WTC11 (cell line): ENCODE data around the gene PCIF1. TPM values are rescaled to one million over a fixed set of nuclear protein-coding genes. Genes with fewer than 3 reads are reported as not detected.

Experiments
- ATAC-seq: fragments of 200-7000 bp; cut with Tn5 transposase; 2 replicates; pipeline ENCODE4 v1.10.0; 2021; ENCODE audit warnings: mild to moderate bottlenecking, moderate library complexity
- CTCF ChIA-PET: fragments of 300-600 bp; sonication (Branson Sonifier 250); formaldehyde crosslinking; loops from one replicate; lab custom pipeline; 2021; ENCODE audit warnings: antibody characterized with exemption; lab: Charles Lee
- POLR2A ChIA-PET: fragments of 350-600 bp; sonication (Branson Sonifier 250); formaldehyde crosslinking; loops from one replicate; lab custom pipeline; 2021; ENCODE audit warnings: antibody characterized with exemption; lab: Charles Lee
- DNase-seq: peaks from one replicate; pipeline ENCODE4 v3.0.0; 2021; ENCODE audit warnings: low spot score
- H3K27ac Mint-ChIP-seq: 2 replicates; pipeline ENCODE4 v1.8.0; 2021; ENCODE audit warnings: mixed read lengths
- H3K27me3 Mint-ChIP-seq: 2 replicates; pipeline ENCODE4 v1.8.0; 2021; ENCODE audit warnings: low read depth, mild to moderate bottlenecking, moderate library complexity, mixed read lengths
- H3K36me3 Mint-ChIP-seq: 2 replicates; pipeline ENCODE4 v1.8.0; 2021; ENCODE audit warnings: mixed read lengths
- H3K4me1 Mint-ChIP-seq: 2 replicates; pipeline ENCODE4 v1.8.0; 2022; ENCODE audit warnings: mixed read lengths
- H3K4me3 Mint-ChIP-seq: 2 replicates; pipeline ENCODE4 v1.8.0; 2021; ENCODE audit warnings: mild to moderate bottlenecking, moderate library complexity, mixed read lengths
- H3K9me3 Mint-ChIP-seq: 2 replicates; pipeline ENCODE4 v1.8.0; 2021; ENCODE audit warnings: mixed read lengths
- ATF1 ChIP-seq: sonication (generic); formaldehyde crosslinking; IDR thresholded peaks from 2 replicates; pipeline ENCODE4 v1.8.1; 2023; ENCODE audit warnings: mild to moderate bottlenecking, moderate library complexity, missing genetic modification reagents
- CREB1 ChIP-seq: sonication (generic); formaldehyde crosslinking; IDR thresholded peaks from 2 replicates; pipeline ENCODE4 v1.8.0; 2023; ENCODE audit warnings: mild to moderate bottlenecking, missing genetic modification reagents
- CREM ChIP-seq: sonication (generic); formaldehyde crosslinking; IDR thresholded peaks from 2 replicates; pipeline ENCODE4 v1.8.1; 2022; ENCODE audit warnings: mild to moderate bottlenecking, missing genetic modification reagents, moderate library complexity
- ELF4 ChIP-seq: sonication (generic); formaldehyde crosslinking; IDR thresholded peaks from 2 replicates; pipeline ENCODE4 v1.8.1; 2022; ENCODE audit warnings: low read depth, mild to moderate bottlenecking, moderate library complexity, missing genetic modification reagents
- ESRRA ChIP-seq: sonication (generic); formaldehyde crosslinking; IDR thresholded peaks from 2 replicates; pipeline ENCODE4 v1.8.1; 2022; ENCODE audit warnings: mild to moderate bottlenecking, missing genetic modification reagents, borderline replicate concordance
- FOXJ3 ChIP-seq: sonication (generic); formaldehyde crosslinking; IDR thresholded peaks from 2 replicates; pipeline ENCODE4 v1.9.0; 2021; ENCODE audit warnings: missing genetic modification reagents, mild to moderate bottlenecking, borderline replicate concordance
- GRHL2 ChIP-seq: fragments of 250-450 bp; sonication (Bioruptor Pico); IDR thresholded peaks from 2 replicates; pipeline ENCODE4 v1.8.0; 2022; ENCODE audit warnings: mild to moderate bottlenecking, moderate library complexity; ENCODE audit not compliant: insufficient replicate concordance, severe bottlenecking
- IRF1 ChIP-seq: sonication (generic); formaldehyde crosslinking; IDR thresholded peaks from 2 replicates; pipeline ENCODE4 v1.8.0; 2023; ENCODE audit warnings: missing genetic modification reagents
- MLX ChIP-seq: sonication (generic); formaldehyde crosslinking; IDR thresholded peaks from 2 replicates; pipeline ENCODE4 v1.8.1; 2023; ENCODE audit warnings: mild to moderate bottlenecking, missing genetic modification reagents, moderate library complexity
- MXD4 ChIP-seq: fragments of 250-450 bp; sonication (Bioruptor Pico); IDR thresholded peaks from 2 replicates; pipeline ENCODE4 v1.8.0; 2021; ENCODE audit warnings: mild to moderate bottlenecking, moderate library complexity, borderline replicate concordance
- NFE2L1 ChIP-seq: sonication (generic); formaldehyde crosslinking; IDR thresholded peaks from 2 replicates; pipeline ENCODE4 v1.8.1; 2023; ENCODE audit warnings: missing genetic modification reagents
- NR1H2 ChIP-seq: sonication (generic); formaldehyde crosslinking; IDR thresholded peaks from 2 replicates; pipeline ENCODE4 v1.9.0; 2021; ENCODE audit warnings: mild to moderate bottlenecking, moderate library complexity, missing genetic modification reagents
- NR2C2 ChIP-seq: sonication (generic); formaldehyde crosslinking; IDR thresholded peaks from 2 replicates; pipeline ENCODE4 v1.8.0; 2022; ENCODE audit warnings: mild to moderate bottlenecking, missing genetic modification reagents
- NR3C1 ChIP-seq: sonication (generic); formaldehyde crosslinking; conservative IDR thresholded peaks from 2 replicates; pipeline ENCODE4 v1.8.1; 2023; ENCODE audit warnings: low read depth, mild to moderate bottlenecking, missing genetic modification reagents
- RORB ChIP-seq: fragments of 250-450 bp; sonication (Bioruptor Pico); IDR thresholded peaks from 2 replicates; pipeline ENCODE4 v1.9.0; 2021; ENCODE audit warnings: mild to moderate bottlenecking
- TCF7 ChIP-seq: sonication (generic); formaldehyde crosslinking; IDR thresholded peaks from 2 replicates; pipeline ENCODE4 v1.8.0; 2022; ENCODE audit warnings: mild to moderate bottlenecking, low read depth, missing genetic modification reagents, moderate library complexity
- USF2 ChIP-seq: sonication (generic); formaldehyde crosslinking; IDR thresholded peaks from 2 replicates; pipeline ENCODE4 v1.8.1; 2023; ENCODE audit warnings: mild to moderate bottlenecking, missing genetic modification reagents, moderate library complexity
- ZNF263 ChIP-seq: sonication (generic); formaldehyde crosslinking; IDR thresholded peaks from 2 replicates; pipeline ENCODE4 v1.8.1; 2022; ENCODE audit warnings: low read depth, mild to moderate bottlenecking, moderate library complexity, missing genetic modification reagents
- ZNF425 ChIP-seq: fragments of 250-450 bp; sonication (Bioruptor Pico); conservative IDR thresholded peaks from 2 replicates; pipeline ENCODE4 v1.9.0; 2021; ENCODE audit warnings: mild to moderate bottlenecking
- ZNF671 ChIP-seq: fragments of 250-450 bp; sonication (Bioruptor Pico); IDR thresholded peaks from 2 replicates; pipeline ENCODE4 v1.8.0; 2021; ENCODE audit warnings: mild to moderate bottlenecking
- total RNA-seq: library from RNA; stranded (reverse); gene quantifications from 3 replicates; pipeline ENCODE4 v1.2.3, GENCODE V29; 2021
- TF ChIP-seq, protein P1 (sequence below): sonication (generic); formaldehyde crosslinking; IDR thresholded peaks from 2 replicates; pipeline ENCODE4 v1.8.1; 2022; ENCODE audit warnings: mild to moderate bottlenecking, missing genetic modification reagents, moderate library complexity, borderline replicate concordance
- TF ChIP-seq, protein P2 (sequence below): sonication (generic); formaldehyde crosslinking; IDR thresholded peaks from 2 replicates; pipeline ENCODE4 v1.8.0; 2023; ENCODE audit warnings: missing genetic modification reagents, mild to moderate bottlenecking, borderline replicate concordance
- TF ChIP-seq, protein P3 (sequence below): sonication (generic); formaldehyde crosslinking; conservative IDR thresholded peaks from 2 replicates; pipeline ENCODE4 v1.8.1; 2022; ENCODE audit warnings: mild to moderate bottlenecking, missing genetic modification reagents
- TF ChIP-seq, protein P4 (sequence below): fragments of 250-450 bp; sonication (Bioruptor Pico); IDR thresholded peaks from 2 replicates; pipeline ENCODE4 v2.1.2; 2022; ENCODE audit warnings: mild to moderate bottlenecking, moderate library complexity

Gene PCIF1
- total RNA-seq, 1 experiment from 2014 or later, result 42.2 TPM

GRCh38 chr20:45887346-45887715 lies 47.2 kb upstream of the PCIF1 start, which contains the start of gene SPATA25:
SPATA25 (minus strand) TSS chr20:45887622; CDS start chr20:45887590, 32 bp downstream.
- TF ChIP-seq, protein P1, sequence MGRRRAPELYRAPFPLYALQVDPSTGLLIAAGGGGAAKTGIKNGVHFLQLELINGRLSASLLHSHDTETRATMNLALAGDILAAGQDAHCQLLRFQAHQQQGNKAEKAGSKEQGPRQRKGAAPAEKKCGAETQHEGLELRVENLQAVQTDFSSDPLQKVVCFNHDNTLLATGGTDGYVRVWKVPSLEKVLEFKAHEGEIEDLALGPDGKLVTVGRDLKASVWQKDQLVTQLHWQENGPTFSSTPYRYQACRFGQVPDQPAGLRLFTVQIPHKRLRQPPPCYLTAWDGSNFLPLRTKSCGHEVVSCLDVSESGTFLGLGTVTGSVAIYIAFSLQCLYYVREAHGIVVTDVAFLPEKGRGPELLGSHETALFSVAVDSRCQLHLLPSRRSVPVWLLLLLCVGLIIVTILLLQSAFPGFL (CRISPR knock-in tag), result no peak
- TF ChIP-seq RORB (CRISPR knock-in tag) (no peak), NR1H2 (CRISPR knock-in tag) (no peak), MLX (CRISPR knock-in tag) (no peak), ATF1 (CRISPR knock-in tag) (no peak), ESRRA (CRISPR knock-in tag) (no peak), MXD4 (CRISPR knock-in tag) (no peak), IRF1 (CRISPR knock-in tag) (no peak), TCF7 (CRISPR knock-in tag) (no peak), NFE2L1 (CRISPR knock-in tag) (no peak), NR3C1 (no peak), ZNF425 (CRISPR knock-in tag) (no peak)
- TF ChIP-seq, protein P2, sequence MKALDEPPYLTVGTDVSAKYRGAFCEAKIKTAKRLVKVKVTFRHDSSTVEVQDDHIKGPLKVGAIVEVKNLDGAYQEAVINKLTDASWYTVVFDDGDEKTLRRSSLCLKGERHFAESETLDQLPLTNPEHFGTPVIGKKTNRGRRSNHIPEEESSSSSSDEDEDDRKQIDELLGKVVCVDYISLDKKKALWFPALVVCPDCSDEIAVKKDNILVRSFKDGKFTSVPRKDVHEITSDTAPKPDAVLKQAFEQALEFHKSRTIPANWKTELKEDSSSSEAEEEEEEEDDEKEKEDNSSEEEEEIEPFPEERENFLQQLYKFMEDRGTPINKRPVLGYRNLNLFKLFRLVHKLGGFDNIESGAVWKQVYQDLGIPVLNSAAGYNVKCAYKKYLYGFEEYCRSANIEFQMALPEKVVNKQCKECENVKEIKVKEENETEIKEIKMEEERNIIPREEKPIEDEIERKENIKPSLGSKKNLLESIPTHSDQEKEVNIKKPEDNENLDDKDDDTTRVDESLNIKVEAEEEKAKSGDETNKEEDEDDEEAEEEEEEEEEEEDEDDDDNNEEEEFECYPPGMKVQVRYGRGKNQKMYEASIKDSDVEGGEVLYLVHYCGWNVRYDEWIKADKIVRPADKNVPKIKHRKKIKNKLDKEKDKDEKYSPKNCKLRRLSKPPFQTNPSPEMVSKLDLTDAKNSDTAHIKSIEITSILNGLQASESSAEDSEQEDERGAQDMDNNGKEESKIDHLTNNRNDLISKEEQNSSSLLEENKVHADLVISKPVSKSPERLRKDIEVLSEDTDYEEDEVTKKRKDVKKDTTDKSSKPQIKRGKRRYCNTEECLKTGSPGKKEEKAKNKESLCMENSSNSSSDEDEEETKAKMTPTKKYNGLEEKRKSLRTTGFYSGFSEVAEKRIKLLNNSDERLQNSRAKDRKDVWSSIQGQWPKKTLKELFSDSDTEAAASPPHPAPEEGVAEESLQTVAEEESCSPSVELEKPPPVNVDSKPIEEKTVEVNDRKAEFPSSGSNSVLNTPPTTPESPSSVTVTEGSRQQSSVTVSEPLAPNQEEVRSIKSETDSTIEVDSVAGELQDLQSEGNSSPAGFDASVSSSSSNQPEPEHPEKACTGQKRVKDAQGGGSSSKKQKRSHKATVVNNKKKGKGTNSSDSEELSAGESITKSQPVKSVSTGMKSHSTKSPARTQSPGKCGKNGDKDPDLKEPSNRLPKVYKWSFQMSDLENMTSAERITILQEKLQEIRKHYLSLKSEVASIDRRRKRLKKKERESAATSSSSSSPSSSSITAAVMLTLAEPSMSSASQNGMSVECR, result no peak
- ATAC-seq (no peak), DNase-seq (no peak)
- no peaks in the 10 kb centered on the region for H3K9me3 Mint-ChIP-seq
- H3K36me3 Mint-ChIP-seq, result peaks cover 22% of the 10 kb centered on the region
- CTCF ChIA-PET, result no interaction called here
- H3K4me3 Mint-ChIP-seq, result no peak within 1 kb of the TSS
- no peaks in the 10 kb centered on the region; the same call in 1 of the 2 replicates for H3K27me3 Mint-ChIP-seq
- peaks cover 11% of the 10 kb centered on the region for H3K4me1 Mint-ChIP-seq
- H3K27ac Mint-ChIP-seq, result no peak within 1 kb of the TSS
- POLR2A ChIA-PET, result no interaction called here

- TF ChIP-seq USF2 (CRISPR knock-in tag) (no peak), ZNF263 (CRISPR knock-in tag) (no peak), CREM (CRISPR knock-in tag) (no peak), TCF7 (CRISPR knock-in tag) (no peak), NR2C2 (CRISPR knock-in tag) (no peak), ELF4 (CRISPR knock-in tag) (no peak), ZNF671 (CRISPR knock-in tag) (no peak), FOXJ3 (CRISPR knock-in tag) (no peak), CREB1 (CRISPR knock-in tag) (no peak), GRHL2 (CRISPR knock-in tag) (no peak), ATF1 (CRISPR knock-in tag) (no peak), MXD4 (CRISPR knock-in tag) (no peak)
- TF ChIP-seq, protein P3, sequence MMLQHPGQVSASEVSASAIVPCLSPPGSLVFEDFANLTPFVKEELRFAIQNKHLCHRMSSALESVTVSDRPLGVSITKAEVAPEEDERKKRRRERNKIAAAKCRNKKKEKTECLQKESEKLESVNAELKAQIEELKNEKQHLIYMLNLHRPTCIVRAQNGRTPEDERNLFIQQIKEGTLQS (CRISPR knock-in tag), result no peak
- TF ChIP-seq, protein P4, sequence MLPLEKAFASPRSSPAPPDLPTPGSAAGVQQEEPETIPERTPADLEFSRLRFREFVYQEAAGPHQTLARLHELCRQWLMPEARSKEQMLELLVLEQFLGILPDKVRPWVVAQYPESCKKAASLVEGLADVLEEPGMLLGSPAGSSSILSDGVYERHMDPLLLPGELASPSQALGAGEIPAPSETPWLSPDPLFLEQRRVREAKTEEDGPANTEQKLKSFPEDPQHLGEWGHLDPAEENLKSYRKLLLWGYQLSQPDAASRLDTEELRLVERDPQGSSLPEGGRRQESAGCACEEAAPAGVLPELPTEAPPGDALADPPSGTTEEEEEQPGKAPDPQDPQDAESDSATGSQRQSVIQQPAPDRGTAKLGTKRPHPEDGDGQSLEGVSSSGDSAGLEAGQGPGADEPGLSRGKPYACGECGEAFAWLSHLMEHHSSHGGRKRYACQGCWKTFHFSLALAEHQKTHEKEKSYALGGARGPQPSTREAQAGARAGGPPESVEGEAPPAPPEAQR (CRISPR knock-in tag), result no peak
- H3K9me3 Mint-ChIP-seq, result no peaks in the 10 kb centered on the region
- no peak overlapping the region for H3K4me3 Mint-ChIP-seq
- ChIA-PET POLR2A (no interaction called here), CTCF (interaction anchor here (2.4 to 2.7 kb wide), 2 partner anchors 35 to 64 kb away, joined by 19 to 30 read pairs; no protein-coding TSS in a partner anchor)
- DNase-seq (no peak), ATAC-seq (no peak)
- no peaks in the 10 kb centered on the region; the same call in 1 of the 2 replicates for H3K27me3 Mint-ChIP-seq
- peaks cover 8% of the 10 kb centered on the region for H3K36me3 Mint-ChIP-seq
- no peak overlapping the region for H3K27ac Mint-ChIP-seq
- peaks cover 12% of the 10 kb centered on the region for H3K4me1 Mint-ChIP-seq
Observed at GRCh38 chr20:45888681-45889080, 45.8 kb upstream of the PCIF1 start.
